Type B pancreatic cell (in vitro differentiated cells): ENCODE measurements around the gene ATRNL1. TPM values are rescaled to one million over a fixed set of nuclear protein-coding genes. Genes with fewer than 3 reads are reported as not detected.

ENCODE experiments used
- DNase-seq: peaks from one replicate; pipeline ENCODE4 v3.0.0; 2021; ENCODE audit warnings: mixed read lengths; ENCODE audit not compliant: unreplicated experiment; ENCODE audit errors: extremely low spot score
- H3K27ac Mint-ChIP-seq: 2 replicates; pipeline ENCODE4 v1.8.0; 2021; ENCODE audit warnings: mild to moderate bottlenecking, mixed read lengths
- H3K27me3 Mint-ChIP-seq: 2 replicates; pipeline ENCODE4 v1.8.0; 2021; ENCODE audit warnings: mixed read lengths
- H3K36me3 Mint-ChIP-seq: 2 replicates; pipeline ENCODE4 v1.8.0; 2021; ENCODE audit warnings: mixed read lengths
- H3K4me1 Mint-ChIP-seq: one replicate; pipeline ENCODE4 v1.8.0; 2021; ENCODE audit warnings: mixed read lengths; ENCODE audit not compliant: unreplicated experiment
- H3K4me3 Mint-ChIP-seq: 2 replicates; pipeline ENCODE4 v1.8.0; 2021; ENCODE audit warnings: mild to moderate bottlenecking, mixed read lengths
- H3K9me3 Mint-ChIP-seq: 2 replicates; pipeline ENCODE4 v1.8.0; 2021; ENCODE audit warnings: mixed read lengths
- CTCF ChIP-seq: fragments of 200-600 bp; sonication (generic); conservative IDR thresholded peaks from 2 replicates; pipeline ENCODE4 v1.5.0; 2021; ENCODE audit warnings: antibody characterized with exemption, mild to moderate bottlenecking
- total RNA-seq: library from RNA; stranded (reverse); gene quantifications from 2 replicates; pipeline ENCODE4 v1.2.1, GENCODE V29; 2021; ENCODE audit warnings: low replicate concordance

The ATRNL1 gene
- total RNA-seq, 1 donor from 2014 or later, result 38.4 TPM

- Mint-ChIP-seq H3K36me3 (no peaks in the 10 kb centered on the region), H3K4me1 (no peaks in the 10 kb centered on the region), H3K27me3 (peaks cover 6% of the 10 kb centered on the region), H3K4me3 (no peak overlapping the region), H3K9me3 (no peaks in the 10 kb centered on the region), H3K27ac (no peak overlapping the region)
- no peak for DNase-seq
- TF ChIP-seq CTCF, result no peak
Observed at GRCh38 chr10:115066528-115066927, 26.6 kb upstream of the ATRNL1 start.

DNA sequence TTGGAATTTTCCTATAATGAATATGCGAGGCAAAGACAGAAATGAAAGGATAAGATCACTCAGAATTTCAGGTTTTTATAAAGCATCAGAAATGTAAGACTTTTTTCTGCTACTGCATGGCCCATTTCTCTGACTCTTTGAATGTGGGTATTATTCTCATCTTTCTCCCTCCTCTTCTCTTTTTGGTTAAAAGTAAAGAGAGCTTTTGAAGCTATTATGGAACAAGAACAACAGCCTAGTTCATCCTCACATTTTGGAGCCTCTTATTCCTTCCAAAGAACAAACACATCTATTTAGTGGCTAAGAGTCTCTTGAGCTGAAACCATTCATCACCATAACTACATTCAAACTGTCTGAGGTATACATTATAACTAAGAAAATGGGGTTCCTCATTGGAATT is 19.4 kb upstream of the ATRNL1 start:
- no peaks in the 10 kb centered on the region for H3K27me3 Mint-ChIP-seq
- H3K36me3 Mint-ChIP-seq, result no peaks in the 10 kb centered on the region
- no peak for DNase-seq
- H3K27ac Mint-ChIP-seq, result no peak overlapping the region
- no peak overlapping the region for H3K4me3 Mint-ChIP-seq
- no peak for TF ChIP-seq CTCF
- H3K4me1 Mint-ChIP-seq, result no peaks in the 10 kb centered on the region
- peaks cover 9% of the 10 kb centered on the region for H3K9me3 Mint-ChIP-seq

GRCh38 chr10:115082506-115082905 is 10.7 kb upstream of the ATRNL1 start:
- H3K27ac Mint-ChIP-seq, result no peak overlapping the region
- H3K4me1 Mint-ChIP-seq, result peaks cover 9% of the 10 kb centered on the region
- H3K4me3 Mint-ChIP-seq, result no peak overlapping the region
- no peak for TF ChIP-seq CTCF
- no peaks in the 10 kb centered on the region for H3K36me3 Mint-ChIP-seq
- no peaks in the 10 kb centered on the region for H3K27me3 Mint-ChIP-seq
- peaks cover 18% of the 10 kb centered on the region for H3K9me3 Mint-ChIP-seq
- no peak for DNase-seq

DNA sequence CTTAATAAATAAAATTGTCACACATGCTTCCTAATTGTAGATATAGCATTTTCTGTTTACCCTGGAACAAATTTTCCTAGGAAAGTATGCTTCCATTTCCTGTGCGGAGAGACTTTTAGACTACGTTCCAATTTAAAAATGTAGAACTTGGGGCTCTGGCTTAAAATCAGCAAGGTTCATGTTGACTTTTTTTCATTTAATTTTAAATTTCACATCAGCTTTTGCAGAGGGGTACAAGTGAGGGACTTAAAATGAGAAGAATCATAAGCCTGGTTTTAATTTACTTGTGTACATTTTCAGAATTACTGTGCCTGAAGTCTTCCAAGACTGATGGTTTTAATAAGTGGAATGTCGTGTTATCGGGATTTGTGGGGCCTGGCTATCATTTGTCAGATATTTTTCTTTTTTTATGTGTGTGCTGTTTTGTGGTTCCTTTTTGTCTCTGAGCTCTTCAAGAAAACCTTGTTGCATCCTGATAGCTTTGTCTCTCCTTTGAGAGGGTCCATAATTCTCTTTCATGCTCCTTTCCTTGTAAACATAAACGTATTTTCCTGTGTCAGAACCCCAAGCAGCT is 8.8 kb upstream of the ATRNL1 start:
- TF ChIP-seq CTCF, result no peak
- Mint-ChIP-seq H3K9me3 (peaks cover 10% of the 10 kb centered on the region), H3K4me1 (peaks cover 9% of the 10 kb centered on the region), H3K27ac (no peak overlapping the region), H3K27me3 (peaks cover 4% of the 10 kb centered on the region), H3K4me3 (no peak overlapping the region), H3K36me3 (no peaks in the 10 kb centered on the region)
- DNase-seq, result no peak

GRCh38 chr10:115091161-115091560 is 2.0 kb upstream of the ATRNL1 start:
- no peak for DNase-seq
- TF ChIP-seq CTCF, result no peak
- Mint-ChIP-seq H3K4me3 (peak overlapping the region; percentile 96), H3K9me3 (peaks cover 5% of the 10 kb centered on the region), H3K27ac (no peak overlapping the region), H3K36me3 (no peaks in the 10 kb centered on the region), H3K4me1 (peaks cover 29% of the 10 kb centered on the region), H3K27me3 (peaks cover 44% of the 10 kb centered on the region)

- H3K9me3 Mint-ChIP-seq, result no peaks in the 10 kb centered on the region
Observed at GRCh38 chr10:115092258-115092554, 959 bp upstream of the ATRNL1 start.

More at GRCh38 chr10:115092258-115092554, 959 bp upstream of the ATRNL1 start:
- Mint-ChIP-seq H3K4me1 (peaks cover 33% of the 10 kb centered on the region), H3K27ac (peak overlapping the region; percentile 92), H3K36me3 (no peaks in the 10 kb centered on the region), H3K4me3 (peak overlapping the region; percentile 96), H3K27me3 (peaks cover 49% of the 10 kb centered on the region)
- TF ChIP-seq CTCF, result no peak
- DNase-seq, result no peak
